ENCODE results near the gene DENND5B. TPM values are rescaled to one million over a fixed set of nuclear protein-coding genes. Genes with fewer than 3 reads are reported as not detected.

The DENND5B gene
- total RNA-seq, 1 experiment from 2014 or later, result 13.8 TPM

DNA sequence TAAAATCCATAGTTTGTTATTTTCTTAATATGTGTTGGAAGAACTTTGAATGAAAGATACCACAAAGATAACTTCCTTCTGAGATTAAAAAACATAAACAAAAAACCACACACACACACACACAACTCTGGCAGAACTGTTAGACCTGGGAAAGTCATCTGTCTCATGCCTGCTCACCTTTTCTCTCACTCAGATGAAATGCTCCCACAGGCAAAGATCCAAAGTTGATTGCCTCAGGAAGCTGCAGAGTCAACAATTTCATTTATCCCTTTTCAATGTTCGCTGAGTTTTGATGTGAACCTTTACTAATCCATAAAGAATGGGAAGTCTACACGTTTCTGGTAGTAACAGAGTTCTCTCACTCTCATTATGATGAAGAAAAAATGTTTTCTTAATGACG, 112.0 kb downstream of the DENND5B start (continued):
- TF ChIP-seq, protein P1, sequence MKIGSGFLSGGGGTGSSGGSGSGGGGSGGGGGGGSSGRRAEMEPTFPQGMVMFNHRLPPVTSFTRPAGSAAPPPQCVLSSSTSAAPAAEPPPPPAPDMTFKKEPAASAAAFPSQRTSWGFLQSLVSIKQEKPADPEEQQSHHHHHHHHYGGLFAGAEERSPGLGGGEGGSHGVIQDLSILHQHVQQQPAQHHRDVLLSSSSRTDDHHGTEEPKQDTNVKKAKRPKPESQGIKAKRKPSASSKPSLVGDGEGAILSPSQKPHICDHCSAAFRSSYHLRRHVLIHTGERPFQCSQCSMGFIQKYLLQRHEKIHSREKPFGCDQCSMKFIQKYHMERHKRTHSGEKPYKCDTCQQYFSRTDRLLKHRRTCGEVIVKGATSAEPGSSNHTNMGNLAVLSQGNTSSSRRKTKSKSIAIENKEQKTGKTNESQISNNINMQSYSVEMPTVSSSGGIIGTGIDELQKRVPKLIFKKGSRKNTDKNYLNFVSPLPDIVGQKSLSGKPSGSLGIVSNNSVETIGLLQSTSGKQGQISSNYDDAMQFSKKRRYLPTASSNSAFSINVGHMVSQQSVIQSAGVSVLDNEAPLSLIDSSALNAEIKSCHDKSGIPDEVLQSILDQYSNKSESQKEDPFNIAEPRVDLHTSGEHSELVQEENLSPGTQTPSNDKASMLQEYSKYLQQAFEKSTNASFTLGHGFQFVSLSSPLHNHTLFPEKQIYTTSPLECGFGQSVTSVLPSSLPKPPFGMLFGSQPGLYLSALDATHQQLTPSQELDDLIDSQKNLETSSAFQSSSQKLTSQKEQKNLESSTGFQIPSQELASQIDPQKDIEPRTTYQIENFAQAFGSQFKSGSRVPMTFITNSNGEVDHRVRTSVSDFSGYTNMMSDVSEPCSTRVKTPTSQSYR (CRISPR knock-in tag; IDR thresholded peaks at IDR 0.05), result no peak
- no peak for TF ChIP-seq FOXJ3 (CRISPR knock-in tag; IDR thresholded peaks at IDR 0.05; ENCODE audit: borderline replicate concordance)

DNA sequence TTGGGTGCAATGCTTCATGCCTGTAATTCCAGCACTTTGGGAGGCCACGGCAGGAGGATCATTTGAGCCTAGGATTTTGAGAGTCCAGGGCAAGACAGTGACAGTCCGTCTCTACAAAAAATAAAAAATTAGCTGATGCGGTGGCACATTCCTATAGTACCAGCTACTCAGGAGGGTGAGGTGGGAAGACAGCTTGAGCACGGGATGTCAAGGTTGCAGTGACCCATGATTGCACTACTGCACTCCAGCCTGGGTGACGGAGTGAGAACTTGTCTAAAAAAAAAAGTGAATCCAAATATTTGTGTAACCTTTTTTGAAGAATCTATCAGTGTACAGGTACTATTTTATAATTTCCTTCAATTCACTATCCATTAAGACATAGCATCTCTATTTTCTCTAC, 112.5 kb downstream of the DENND5B start:
- Mint-ChIP-seq H3K27me3 (ENCODE audit: low read depth) (no peaks in the 10 kb centered on the region), H3K4me3 (no peak overlapping the region), H3K9me3 (no peaks in the 10 kb centered on the region), H3K27ac (no peak overlapping the region), H3K36me3 (no peaks in the 10 kb centered on the region), H3K4me1 (peaks cover 14% of the 10 kb centered on the region)
- POLR2A ChIA-PET, result no interaction called here
- TF ChIP-seq KAT7 (CRISPR knock-in tag; IDR thresholded peaks at IDR 0.05; ENCODE audit: borderline replicate concordance), result no peak
- TF ChIP-seq, protein P2, sequence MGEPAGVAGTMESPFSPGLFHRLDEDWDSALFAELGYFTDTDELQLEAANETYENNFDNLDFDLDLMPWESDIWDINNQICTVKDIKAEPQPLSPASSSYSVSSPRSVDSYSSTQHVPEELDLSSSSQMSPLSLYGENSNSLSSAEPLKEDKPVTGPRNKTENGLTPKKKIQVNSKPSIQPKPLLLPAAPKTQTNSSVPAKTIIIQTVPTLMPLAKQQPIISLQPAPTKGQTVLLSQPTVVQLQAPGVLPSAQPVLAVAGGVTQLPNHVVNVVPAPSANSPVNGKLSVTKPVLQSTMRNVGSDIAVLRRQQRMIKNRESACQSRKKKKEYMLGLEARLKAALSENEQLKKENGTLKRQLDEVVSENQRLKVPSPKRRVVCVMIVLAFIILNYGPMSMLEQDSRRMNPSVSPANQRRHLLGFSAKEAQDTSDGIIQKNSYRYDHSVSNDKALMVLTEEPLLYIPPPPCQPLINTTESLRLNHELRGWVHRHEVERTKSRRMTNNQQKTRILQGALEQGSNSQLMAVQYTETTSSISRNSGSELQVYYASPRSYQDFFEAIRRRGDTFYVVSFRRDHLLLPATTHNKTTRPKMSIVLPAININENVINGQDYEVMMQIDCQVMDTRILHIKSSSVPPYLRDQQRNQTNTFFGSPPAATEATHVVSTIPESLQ (CRISPR knock-in tag; IDR thresholded peaks at IDR 0.05), result no peak
- no peak for TF ChIP-seq ZNF121 (CRISPR knock-in tag; IDR thresholded peaks at IDR 0.05)
- no peak for TF ChIP-seq ELF4 (CRISPR knock-in tag; IDR thresholded peaks at IDR 0.05; ENCODE audit: low read depth)
- TF ChIP-seq, protein P3, sequence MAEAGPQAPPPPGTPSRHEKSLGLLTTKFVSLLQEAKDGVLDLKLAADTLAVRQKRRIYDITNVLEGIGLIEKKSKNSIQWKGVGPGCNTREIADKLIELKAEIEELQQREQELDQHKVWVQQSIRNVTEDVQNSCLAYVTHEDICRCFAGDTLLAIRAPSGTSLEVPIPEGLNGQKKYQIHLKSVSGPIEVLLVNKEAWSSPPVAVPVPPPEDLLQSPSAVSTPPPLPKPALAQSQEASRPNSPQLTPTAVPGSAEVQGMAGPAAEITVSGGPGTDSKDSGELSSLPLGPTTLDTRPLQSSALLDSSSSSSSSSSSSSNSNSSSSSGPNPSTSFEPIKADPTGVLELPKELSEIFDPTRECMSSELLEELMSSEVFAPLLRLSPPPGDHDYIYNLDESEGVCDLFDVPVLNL (CRISPR knock-in tag; IDR thresholded peaks at IDR 0.05; ENCODE audit: borderline replicate concordance, low read depth), result no peak
- TF ChIP-seq SOX15 (CRISPR knock-in tag; IDR thresholded peaks at IDR 0.05), result no peak
- no peak for TF ChIP-seq TCF7 (CRISPR knock-in tag; IDR thresholded peaks at IDR 0.05; ENCODE audit: low read depth)
- TF ChIP-seq FOXK1 (CRISPR knock-in tag; IDR thresholded peaks at IDR 0.05), result no peak
- no peak for TF ChIP-seq CBFB (CRISPR knock-in tag; IDR thresholded peaks at IDR 0.05; ENCODE audit: low read depth)
- no peak for TF ChIP-seq MXD4 (CRISPR knock-in tag; IDR thresholded peaks at IDR 0.05; ENCODE audit: borderline replicate concordance)
- no peak for TF ChIP-seq GTF2I (CRISPR knock-in tag; conservative IDR thresholded peaks at IDR 0.05)
- TF ChIP-seq CREB1 (CRISPR knock-in tag; IDR thresholded peaks at IDR 0.05), result no peak
- TF ChIP-seq, protein P4, sequence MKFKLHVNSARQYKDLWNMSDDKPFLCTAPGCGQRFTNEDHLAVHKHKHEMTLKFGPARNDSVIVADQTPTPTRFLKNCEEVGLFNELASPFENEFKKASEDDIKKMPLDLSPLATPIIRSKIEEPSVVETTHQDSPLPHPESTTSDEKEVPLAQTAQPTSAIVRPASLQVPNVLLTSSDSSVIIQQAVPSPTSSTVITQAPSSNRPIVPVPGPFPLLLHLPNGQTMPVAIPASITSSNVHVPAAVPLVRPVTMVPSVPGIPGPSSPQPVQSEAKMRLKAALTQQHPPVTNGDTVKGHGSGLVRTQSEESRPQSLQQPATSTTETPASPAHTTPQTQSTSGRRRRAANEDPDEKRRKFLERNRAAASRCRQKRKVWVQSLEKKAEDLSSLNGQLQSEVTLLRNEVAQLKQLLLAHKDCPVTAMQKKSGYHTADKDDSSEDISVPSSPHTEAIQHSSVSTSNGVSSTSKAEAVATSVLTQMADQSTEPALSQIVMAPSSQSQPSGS (CRISPR knock-in tag; IDR thresholded peaks at IDR 0.05; ENCODE audit: borderline replicate concordance, low read depth), result no peak
- no peak for TF ChIP-seq ZBTB21 (CRISPR knock-in tag; IDR thresholded peaks at IDR 0.05; ENCODE audit: borderline replicate concordance)
- TF ChIP-seq, protein P5, sequence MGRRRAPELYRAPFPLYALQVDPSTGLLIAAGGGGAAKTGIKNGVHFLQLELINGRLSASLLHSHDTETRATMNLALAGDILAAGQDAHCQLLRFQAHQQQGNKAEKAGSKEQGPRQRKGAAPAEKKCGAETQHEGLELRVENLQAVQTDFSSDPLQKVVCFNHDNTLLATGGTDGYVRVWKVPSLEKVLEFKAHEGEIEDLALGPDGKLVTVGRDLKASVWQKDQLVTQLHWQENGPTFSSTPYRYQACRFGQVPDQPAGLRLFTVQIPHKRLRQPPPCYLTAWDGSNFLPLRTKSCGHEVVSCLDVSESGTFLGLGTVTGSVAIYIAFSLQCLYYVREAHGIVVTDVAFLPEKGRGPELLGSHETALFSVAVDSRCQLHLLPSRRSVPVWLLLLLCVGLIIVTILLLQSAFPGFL (CRISPR knock-in tag; IDR thresholded peaks at IDR 0.05; ENCODE audit: borderline replicate concordance), result no peak
- ATAC-seq (no peak), DNase-seq (ENCODE audit: low spot score) (no peak)
- CTCF ChIA-PET, result interaction anchor here (1.7 kb wide), 1 partner anchor 243 kb away, joined by 4 read pairs; no protein-coding TSS in a partner anchor
